Measurements from ENCODE around the gene LHX8. TPM values are rescaled to one million over a fixed set of nuclear protein-coding genes. Genes with fewer than 3 reads are reported as not detected.
A peak's percentile ranks its signal among the peaks of the same experiment; 100 is the strongest.

Gene LHX8
- total and polyA plus RNA-seq, 8 donors: not detected

DNA sequence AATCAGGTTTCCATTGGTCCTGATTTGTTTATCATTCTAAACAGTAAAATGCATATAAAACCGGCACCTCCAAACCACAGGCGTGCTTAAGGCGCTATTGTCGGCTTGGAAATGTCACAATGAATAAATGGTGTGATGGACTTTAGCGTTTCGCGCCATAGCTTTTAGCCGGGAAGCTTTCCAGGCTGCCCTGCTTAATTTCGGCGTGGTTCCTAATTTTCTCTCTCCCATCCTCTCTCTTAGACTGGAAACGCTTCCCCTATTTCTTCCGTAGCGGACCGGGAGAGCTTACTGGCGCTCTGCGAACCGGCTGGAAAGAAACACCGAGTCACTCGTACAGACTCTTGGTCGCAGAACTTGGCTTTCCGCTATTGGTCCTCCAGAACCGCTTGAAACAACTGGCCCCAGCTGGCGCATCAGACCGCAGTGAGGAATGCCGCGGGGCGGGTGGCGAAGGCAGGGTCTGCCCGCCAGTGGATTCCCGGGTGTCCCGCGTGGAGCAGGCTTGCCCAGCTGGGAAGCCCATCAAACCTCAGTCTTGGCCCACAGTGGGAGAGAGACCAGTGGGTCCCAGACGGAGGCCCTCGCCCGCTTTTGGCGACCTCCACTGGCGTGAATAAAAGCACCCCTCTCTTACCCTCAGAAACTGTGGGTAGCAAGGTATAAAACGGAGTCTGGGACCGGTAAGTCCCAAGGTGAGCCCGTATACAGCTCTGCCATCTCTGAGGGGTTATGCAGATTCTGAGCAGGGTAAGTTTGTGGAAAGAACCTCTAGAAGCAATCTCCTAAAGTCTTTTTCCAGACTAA lies 4.0 kb upstream of the LHX8 start:
- Histone ChIP-seq H3K36me3 (no peaks in the 10 kb centered on the region), H3K9me3 (no peaks in the 10 kb centered on the region), H3K27ac (no peak overlapping the region), H3K27me3 (peaks cover 100% of the 10 kb centered on the region in 2 donors), H3K4me3 (no peak overlapping the region), H3K4me1 (peaks cover 5% of the 10 kb centered on the region in 2 donors)
- intact Hi-C loops (cut with DNase I): no loop called here
- DNase-seq (peak in 1 of 4 donors; percentile 58), ATAC-seq (no peak)
- TF ChIP-seq, protein P1, sequence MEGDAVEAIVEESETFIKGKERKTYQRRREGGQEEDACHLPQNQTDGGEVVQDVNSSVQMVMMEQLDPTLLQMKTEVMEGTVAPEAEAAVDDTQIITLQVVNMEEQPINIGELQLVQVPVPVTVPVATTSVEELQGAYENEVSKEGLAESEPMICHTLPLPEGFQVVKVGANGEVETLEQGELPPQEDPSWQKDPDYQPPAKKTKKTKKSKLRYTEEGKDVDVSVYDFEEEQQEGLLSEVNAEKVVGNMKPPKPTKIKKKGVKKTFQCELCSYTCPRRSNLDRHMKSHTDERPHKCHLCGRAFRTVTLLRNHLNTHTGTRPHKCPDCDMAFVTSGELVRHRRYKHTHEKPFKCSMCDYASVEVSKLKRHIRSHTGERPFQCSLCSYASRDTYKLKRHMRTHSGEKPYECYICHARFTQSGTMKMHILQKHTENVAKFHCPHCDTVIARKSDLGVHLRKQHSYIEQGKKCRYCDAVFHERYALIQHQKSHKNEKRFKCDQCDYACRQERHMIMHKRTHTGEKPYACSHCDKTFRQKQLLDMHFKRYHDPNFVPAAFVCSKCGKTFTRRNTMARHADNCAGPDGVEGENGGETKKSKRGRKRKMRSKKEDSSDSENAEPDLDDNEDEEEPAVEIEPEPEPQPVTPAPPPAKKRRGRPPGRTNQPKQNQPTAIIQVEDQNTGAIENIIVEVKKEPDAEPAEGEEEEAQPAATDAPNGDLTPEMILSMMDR (IDR thresholded peaks at IDR 0.05): no peak

DNA sequence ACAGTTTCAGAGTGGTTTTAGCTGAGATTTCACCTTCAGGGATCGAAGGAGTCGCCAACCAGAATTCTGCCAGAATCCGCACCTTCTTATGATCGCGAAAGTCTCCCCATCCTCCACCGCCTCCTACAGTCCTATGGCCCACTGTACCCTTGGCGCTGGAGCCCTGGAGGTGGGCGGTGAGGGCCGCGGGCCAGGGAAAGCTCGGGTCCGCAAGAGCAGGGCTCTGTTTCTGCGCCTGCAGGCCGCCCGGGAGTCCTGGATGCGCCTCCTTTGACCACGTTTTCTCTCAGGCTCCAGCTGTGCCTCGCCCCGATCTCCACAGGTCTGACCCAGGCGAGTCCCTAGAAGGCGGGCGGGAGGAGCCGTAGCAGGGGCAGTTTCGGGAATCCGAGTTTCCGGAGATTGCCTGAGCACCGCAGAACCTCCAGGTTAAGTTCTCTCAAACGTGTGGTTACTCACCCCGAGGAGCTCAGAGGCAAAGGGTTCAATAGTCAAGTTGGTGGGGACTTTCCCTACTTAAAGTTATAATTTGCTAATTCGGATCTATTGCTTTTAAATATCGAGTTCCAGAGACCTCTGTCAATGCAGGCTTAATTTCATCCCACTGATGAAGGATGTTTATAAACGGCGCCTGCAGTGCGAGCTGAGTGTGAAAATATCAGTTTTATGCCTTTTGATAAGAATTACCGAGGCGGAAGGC lies 3.2 kb upstream of the LHX8 start:
- Histone ChIP-seq H3K9me3 (no peaks in the 10 kb centered on the region), H3K4me1 (peaks cover 9 to 13% of the 10 kb centered on the region in 2 donors), H3K27ac (no peak overlapping the region), H3K4me3 (no peak overlapping the region), H3K36me3 (no peaks in the 10 kb centered on the region), H3K27me3 (peaks cover 100% of the 10 kb centered on the region in 2 donors)
- TF ChIP-seq, protein P1 (IDR thresholded peaks at IDR 0.05): no peak
- ATAC-seq (no peak), DNase-seq (peak in 1 of 4 donors; percentile 33)
- intact Hi-C loops (cut with DNase I): no loop called here

DNA sequence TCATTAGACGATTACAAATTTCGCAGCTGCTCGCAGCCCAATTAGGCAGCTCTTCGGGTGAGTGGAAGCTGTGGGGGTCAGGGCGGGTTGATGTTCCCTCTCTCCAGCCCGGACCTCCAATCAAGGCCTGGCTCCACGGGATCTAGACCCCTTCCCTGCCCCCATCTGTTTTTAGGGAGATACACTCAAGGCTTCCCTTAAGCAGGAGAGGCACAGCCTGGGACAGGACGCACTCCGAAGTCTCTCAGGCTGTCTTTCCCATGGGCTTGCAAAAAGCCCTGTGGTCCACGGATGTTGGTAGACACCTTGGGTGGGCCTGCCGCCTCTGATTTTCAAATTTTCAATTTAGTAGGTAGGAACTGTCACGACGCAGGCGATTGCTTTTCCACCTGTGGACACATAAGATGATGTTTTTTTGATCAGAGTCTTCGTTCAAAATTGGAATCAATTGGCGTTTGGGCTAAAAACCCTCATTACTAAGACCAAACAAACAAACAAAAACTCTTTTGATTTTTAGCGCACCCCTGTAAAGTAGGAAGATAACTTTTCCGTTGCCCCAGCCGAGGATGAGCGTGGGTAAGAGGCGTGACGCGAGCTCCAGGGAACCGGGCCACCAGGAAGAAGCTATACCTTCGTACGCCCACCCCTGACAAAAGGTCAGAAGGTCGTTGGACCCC lies 2.5 kb upstream of the LHX8 start:
- no peak overlapping the region for H3K27ac ChIP-seq
- H3K4me3 ChIP-seq: no peak overlapping the region
- H3K4me1 ChIP-seq: peaks cover 9 to 19% of the 10 kb centered on the region in 2 donors
- TF ChIP-seq, protein P1 (IDR thresholded peaks at IDR 0.05): no peak
- H3K9me3 ChIP-seq: no peaks in the 10 kb centered on the region
- peaks cover 100% of the 10 kb centered on the region in 2 donors for H3K27me3 ChIP-seq
- ATAC-seq (no peak), DNase-seq (peak in 1 of 4 donors; percentile 20)
- H3K36me3 ChIP-seq: no peaks in the 10 kb centered on the region
- intact Hi-C loops (cut with DNase I): no loop called here

DNA sequence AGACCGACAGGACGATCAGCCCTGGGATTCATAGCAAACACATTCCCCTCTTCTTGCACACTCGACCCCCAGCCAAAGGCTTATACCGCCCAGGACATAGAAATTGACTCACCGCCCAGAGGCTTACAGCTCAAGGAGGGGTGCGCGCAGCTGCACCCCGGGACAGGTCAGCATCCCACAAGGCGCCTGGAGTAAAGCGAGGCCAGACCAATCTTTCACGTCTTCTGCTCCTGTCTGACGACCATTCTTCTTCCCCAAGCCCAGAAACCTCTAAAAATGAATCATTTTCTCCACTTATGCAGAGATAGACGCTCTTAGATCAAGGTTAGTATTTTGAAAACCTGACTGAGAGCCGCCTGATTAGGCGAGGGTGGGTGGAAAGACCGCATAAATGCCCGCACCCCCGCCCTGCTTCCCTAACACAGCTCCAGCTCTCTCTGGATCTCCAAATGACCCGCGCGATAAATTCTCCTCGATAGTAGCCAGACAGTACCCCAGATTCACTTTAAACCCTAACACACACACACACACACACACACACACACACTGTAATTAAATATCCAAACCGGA lies 1.9 kb upstream of the LHX8 start:
- peaks cover 100% of the 10 kb centered on the region in 2 donors for H3K27me3 ChIP-seq
- intact Hi-C loops (cut with DNase I): no loop called here
- no peak overlapping the region for H3K4me3 ChIP-seq
- TF ChIP-seq, protein P1 (IDR thresholded peaks at IDR 0.05): no peak
- H3K27ac ChIP-seq: no peak overlapping the region
- no peaks in the 10 kb centered on the region for H3K9me3 ChIP-seq
- no peaks in the 10 kb centered on the region for H3K36me3 ChIP-seq
- ATAC-seq (no peak), DNase-seq (no peak)
- H3K4me1 ChIP-seq: peaks cover 9 to 19% of the 10 kb centered on the region in 2 donors

Data from left lung (tissue), 10 donors.